Measurements from ENCODE around the gene SLC9A5. TPM values are rescaled to one million over a fixed set of nuclear protein-coding genes. Genes with fewer than 3 reads are reported as not detected.

SLC9A5 gene
- total and polyA plus RNA-seq, 9 of the 15 experiments (the other 6 are each of a cell fraction or from before 2014, with no cell fraction given) = 0.06 to 3.1 (median 1.2) TPM

DNA sequence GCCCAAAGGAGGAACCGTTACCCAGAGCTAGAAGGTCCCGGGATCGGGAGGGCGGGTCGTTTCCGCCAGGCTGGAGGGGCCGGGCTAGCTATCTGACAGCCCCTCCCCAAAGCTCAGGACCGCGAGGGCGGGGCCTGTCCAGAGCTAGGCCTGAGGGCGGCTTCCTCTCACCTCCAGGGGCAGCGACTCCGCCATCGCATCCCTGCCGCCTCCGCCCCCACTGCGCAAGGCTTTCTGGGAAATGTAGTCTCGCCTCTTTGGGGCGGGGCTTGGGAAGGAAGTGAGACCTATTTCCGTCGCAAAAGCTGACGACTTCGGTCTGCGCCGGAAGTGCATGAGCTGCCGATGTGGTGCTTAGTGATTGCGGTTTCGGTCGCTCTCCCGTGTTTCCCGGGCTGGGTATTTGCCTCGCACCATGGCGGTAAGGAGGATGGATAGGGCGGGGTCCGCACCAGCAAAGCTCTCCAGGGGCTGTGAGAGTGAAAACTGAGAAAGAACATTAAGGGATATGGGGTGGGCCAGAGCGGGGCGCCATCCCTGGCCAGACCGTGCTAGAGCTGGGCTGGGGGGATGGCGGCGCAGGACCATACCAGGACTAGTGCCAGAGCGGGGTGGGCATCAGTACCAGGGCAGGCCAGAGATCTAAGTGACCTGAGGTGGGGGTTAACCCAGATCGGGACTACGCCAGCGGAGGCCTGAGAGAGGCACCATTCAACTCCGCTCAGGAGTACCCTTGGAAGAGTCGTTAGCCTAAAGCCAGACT lies 21.8 kb upstream of the SLC9A5 start, which contains the start of gene TMEM208 (continued):
- TF ChIP-seq TBL1XR1 (IDR thresholded peaks at IDR 0.05; ENCODE audit: low read length in 2 of 2) = peak in 1 of 2 experiments; percentile 90; a peak in 2 of 4 replicates
- peak; percentile 57; the same call in 1 of the 2 replicates for TF ChIP-seq FOSL1 (tag; conservative IDR thresholded peaks at IDR 0.05)
- no peak for TF ChIP-seq MCM2 (IDR thresholded peaks at IDR 0.05; ENCODE audit: low read depth)
- 0 out of 2 replicates have a peak, but pooled peaks have one; percentile 44 for TF ChIP-seq SMAD3 (CRISPR knock-in tag; conservative IDR thresholded peaks at IDR 0.05)
- TF ChIP-seq ETV1 (tag; conservative IDR thresholded peaks at IDR 0.05; ENCODE audit: low read depth) = peak; percentile 86
- no peak for TF ChIP-seq ZNF174 (CRISPR knock-in tag; IDR thresholded peaks at IDR 0.05)
- peak; percentile 85; the same call in 1 of the 2 replicates for TF ChIP-seq MXI1 (IDR thresholded peaks at IDR 0.05; ENCODE audit: low read depth, low read length)
- TF ChIP-seq KLF13 (tag; IDR thresholded peaks at IDR 0.05; ENCODE audit: borderline replicate concordance, low read depth) = peak; percentile 92
- peak; percentile 80 for TF ChIP-seq KDM5B (IDR thresholded peaks at IDR 0.05; ENCODE audit: insufficient replicate concordance, low read depth, low read length)
- peak; percentile 76 for TF ChIP-seq NR2C2 (CRISPR knock-in tag; IDR thresholded peaks at IDR 0.05)
- peak; percentile 85 for TF ChIP-seq NR2C2 (tag; IDR thresholded peaks at IDR 0.05)
- no peak for TF ChIP-seq ZNF644 (tag; IDR thresholded peaks at IDR 0.05; ENCODE audit: low read depth)
- TF ChIP-seq, protein P1, sequence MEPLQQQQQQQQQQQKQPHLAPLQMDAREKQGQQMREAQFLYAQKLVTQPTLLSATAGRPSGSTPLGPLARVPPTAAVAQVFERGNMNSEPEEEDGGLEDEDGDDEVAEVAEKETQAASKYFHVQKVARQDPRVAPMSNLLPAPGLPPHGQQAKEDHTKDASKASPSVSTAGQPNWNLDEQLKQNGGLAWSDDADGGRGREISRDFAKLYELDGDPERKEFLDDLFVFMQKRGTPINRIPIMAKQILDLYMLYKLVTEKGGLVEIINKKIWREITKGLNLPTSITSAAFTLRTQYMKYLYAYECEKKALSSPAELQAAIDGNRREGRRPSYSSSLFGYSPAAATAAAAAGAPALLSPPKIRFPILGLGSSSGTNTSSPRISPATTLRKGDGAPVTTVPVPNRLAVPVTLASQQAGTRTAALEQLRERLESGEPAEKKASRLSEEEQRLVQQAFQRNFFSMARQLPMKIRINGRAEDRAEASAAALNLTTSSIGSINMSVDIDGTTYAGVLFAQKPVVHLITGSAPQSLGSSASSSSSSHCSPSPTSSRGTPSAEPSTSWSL (CRISPR knock-in tag; IDR thresholded peaks at IDR 0.05; ENCODE audit: borderline replicate concordance) = no peak
- TF ChIP-seq, protein P2, sequence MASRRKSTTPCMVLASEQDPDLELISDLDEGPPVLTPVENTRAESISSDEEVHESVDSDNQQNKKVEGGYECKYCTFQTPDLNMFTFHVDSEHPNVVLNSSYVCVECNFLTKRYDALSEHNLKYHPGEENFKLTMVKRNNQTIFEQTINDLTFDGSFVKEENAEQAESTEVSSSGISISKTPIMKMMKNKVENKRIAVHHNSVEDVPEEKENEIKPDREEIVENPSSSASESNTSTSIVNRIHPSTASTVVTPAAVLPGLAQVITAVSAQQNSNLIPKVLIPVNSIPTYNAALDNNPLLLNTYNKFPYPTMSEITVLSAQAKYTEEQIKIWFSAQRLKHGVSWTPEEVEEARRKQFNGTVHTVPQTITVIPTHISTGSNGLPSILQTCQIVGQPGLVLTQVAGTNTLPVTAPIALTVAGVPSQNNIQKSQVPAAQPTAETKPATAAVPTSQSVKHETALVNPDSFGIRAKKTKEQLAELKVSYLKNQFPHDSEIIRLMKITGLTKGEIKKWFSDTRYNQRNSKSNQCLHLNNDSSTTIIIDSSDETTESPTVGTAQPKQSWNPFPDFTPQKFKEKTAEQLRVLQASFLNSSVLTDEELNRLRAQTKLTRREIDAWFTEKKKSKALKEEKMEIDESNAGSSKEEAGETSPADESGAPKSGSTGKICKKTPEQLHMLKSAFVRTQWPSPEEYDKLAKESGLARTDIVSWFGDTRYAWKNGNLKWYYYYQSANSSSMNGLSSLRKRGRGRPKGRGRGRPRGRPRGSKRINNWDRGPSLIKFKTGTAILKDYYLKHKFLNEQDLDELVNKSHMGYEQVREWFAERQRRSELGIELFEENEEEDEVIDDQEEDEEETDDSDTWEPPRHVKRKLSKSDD (conservative IDR thresholded peaks at IDR 0.05; ENCODE audit: low read length) = peak; percentile 87; the same call in 1 of the 2 replicates
- peak; percentile 97 for TF ChIP-seq EGR1 (conservative IDR thresholded peaks at IDR 0.05)
- peak; percentile 100 for TF ChIP-seq ELF2 (CRISPR knock-in tag; IDR thresholded peaks at IDR 0.05)
- peak; percentile 50; the same call in 1 of the 2 replicates for TF ChIP-seq DNMT1 (IDR thresholded peaks at IDR 0.05)
- no peak for TF ChIP-seq MECOM (CRISPR knock-in tag; IDR thresholded peaks at IDR 0.05)
- TF ChIP-seq SOX6 (IDR thresholded peaks at IDR 0.05) = peak; percentile 6; the same call in 1 of the 2 replicates
- peak; percentile 59 for TF ChIP-seq POLR2H (tag; IDR thresholded peaks at IDR 0.05; ENCODE audit: low read depth)
- TF ChIP-seq FOXJ2 (tag; IDR thresholded peaks at IDR 0.05) = 0 out of 2 replicates have a peak, but pooled peaks have one; percentile 31
- TF ChIP-seq, protein P3, sequence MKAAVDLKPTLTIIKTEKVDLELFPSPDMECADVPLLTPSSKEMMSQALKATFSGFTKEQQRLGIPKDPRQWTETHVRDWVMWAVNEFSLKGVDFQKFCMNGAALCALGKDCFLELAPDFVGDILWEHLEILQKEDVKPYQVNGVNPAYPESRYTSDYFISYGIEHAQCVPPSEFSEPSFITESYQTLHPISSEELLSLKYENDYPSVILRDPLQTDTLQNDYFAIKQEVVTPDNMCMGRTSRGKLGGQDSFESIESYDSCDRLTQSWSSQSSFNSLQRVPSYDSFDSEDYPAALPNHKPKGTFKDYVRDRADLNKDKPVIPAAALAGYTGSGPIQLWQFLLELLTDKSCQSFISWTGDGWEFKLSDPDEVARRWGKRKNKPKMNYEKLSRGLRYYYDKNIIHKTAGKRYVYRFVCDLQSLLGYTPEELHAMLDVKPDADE (conservative IDR thresholded peaks at IDR 0.05; ENCODE audit: control insufficient read depth, low read depth, low read length) = peak; percentile 98
- peak; percentile 40; the same call in 1 of the 2 replicates for TF ChIP-seq L3MBTL2 (IDR thresholded peaks at IDR 0.05)

All from K562 (cell line).